Natural killer cell (primary cell): ENCODE data around the gene HOMEZ. TPM values are rescaled to one million over a fixed set of nuclear protein-coding genes. Genes with fewer than 3 reads are reported as not detected.
A peak's percentile ranks its signal among the peaks of the same experiment; 100 is the strongest.
"Not testable (repeated sequence)": the region's sequence is repeated elsewhere in the genome, so short reads cannot be mapped to it uniquely, and the experiment has no call there.

Source experiments
- ATAC-seq, 3 donors: fragments of 150-1000 bp in 2 of 3; fragments of 200-7000 bp in 1 of 3; cut with Tn5 transposase; 1 replicate in 1 of 3; 2 replicates in 2 of 3; pipeline ENCODE4 v1.10.0; 2021; ENCODE audit warnings: mild to moderate bottlenecking in 2 of 3, moderate library complexity in 2 of 3
- DNase-seq, 2 donors: peaks; one replicate each; pipeline versions ENCODE4 v3.0.0 to v3.0.0-alpha.2; 2013 to 2021; ENCODE audit warnings: mixed read lengths in 1 of 2
- H3K27ac ChIP-seq: one replicate; pipeline ENCODE4 v1.5.1; 2013; ENCODE audit warnings: mild to moderate bottlenecking, low read length
- H3K27me3 ChIP-seq: one replicate; pipeline ENCODE4 v1.6.1; 2013; ENCODE audit warnings: low read length; ENCODE audit not compliant: control insufficient read depth, insufficient read depth
- H3K36me3 ChIP-seq: one replicate; pipeline ENCODE4 v1.6.1; 2013; ENCODE audit warnings: low read length; ENCODE audit not compliant: control insufficient read depth, insufficient read depth
- H3K4me1 ChIP-seq: one replicate; pipeline ENCODE4 v1.6.1; 2013; ENCODE audit warnings: low read length; ENCODE audit not compliant: control insufficient read depth, insufficient read depth
- H3K4me3 ChIP-seq: one replicate; pipeline ENCODE4 v1.5.1; 2013; ENCODE audit warnings: low read length
- H3K9me3 ChIP-seq: one replicate; pipeline ENCODE4 v1.6.1; 2013; ENCODE audit warnings: low read length; ENCODE audit not compliant: control insufficient read depth, insufficient read depth
- H3K27ac Mint-ChIP-seq, 2 donors: one replicate each; pipeline ENCODE4 v1.8.0; 2022; ENCODE audit warnings: mild to moderate bottlenecking in 2 of 2, mixed read lengths in 2 of 2, moderate library complexity in 1 of 2
- H3K27me3 Mint-ChIP-seq, 2 donors: one replicate each; pipeline ENCODE4 v1.8.0; 2022; ENCODE audit warnings: low read depth in 2 of 2, mixed read lengths in 2 of 2
- H3K36me3 Mint-ChIP-seq: one replicate; pipeline ENCODE4 v1.8.0; 2022; ENCODE audit warnings: mixed read lengths
- H3K4me1 Mint-ChIP-seq, 2 donors: one replicate each; pipeline ENCODE4 v1.8.0; 2022; ENCODE audit warnings: mixed read lengths in 2 of 2
- H3K4me3 Mint-ChIP-seq: one replicate; pipeline ENCODE4 v1.8.0; 2022; ENCODE audit warnings: mild to moderate bottlenecking, moderate library complexity, mixed read lengths
- H3K9me3 Mint-ChIP-seq, 2 donors: one replicate each; pipeline ENCODE4 v1.8.0; 2022; ENCODE audit warnings: mixed read lengths in 2 of 2
- WGBS: methylation state at CpG from one replicate; pipeline ENCODE4 v1.1.7; 2013; ENCODE audit warnings: missing lambda C conversion rate; ENCODE audit not compliant: insufficient coverage; 5-methylcytosine and 5-hydroxymethylcytosine counted together
- intact Hi-C: fragments of 100-400 bp; cut with micrococcal nuclease; formaldehyde crosslinking; loops from one replicate; pipeline ENCODE4 v1.14.2; 2022
- total RNA-seq, 4 donors: library from RNA; stranded (reverse); fragments of 120-200 nt in 1 of 4; gene quantifications; one replicate each; pipeline versions ENCODE4 v1.2.3 to v1.2.4, GENCODE V29; 2013 to 2022
- TF ChIP-seq, protein P1 (sequence below): fragments of 200-600 bp; IDR thresholded peaks from one replicate; pipeline ENCODE4 v1.8.0; 2022; ENCODE audit warnings: antibody characterized with exemption

HOMEZ gene
- total RNA-seq, 3 donors from 2014 or later (not counting 1 experiment from before 2014, with no cell fraction given): 5.1 to 10.1 (median 7.0) TPM

- H3K27ac ChIP-seq: no peak overlapping the region
- no peak overlapping the region for H3K4me3 Mint-ChIP-seq
- H3K27ac Mint-ChIP-seq: peak overlapping the region in 1 of 2 donors; percentile 15
- DNase-seq (no peak), ATAC-seq (no peak)
- H3K27me3 Mint-ChIP-seq: no peaks in the 10 kb centered on the region
- H3K27me3 ChIP-seq: no peaks in the 10 kb centered on the region
- no peaks in the 10 kb centered on the region for H3K9me3 Mint-ChIP-seq
- WGBS: 89% methylated on average over 13 of the region's 13 CpGs
- H3K9me3 ChIP-seq: no peaks in the 10 kb centered on the region
- no peak overlapping the region for H3K4me3 ChIP-seq
- TF ChIP-seq, protein P1, sequence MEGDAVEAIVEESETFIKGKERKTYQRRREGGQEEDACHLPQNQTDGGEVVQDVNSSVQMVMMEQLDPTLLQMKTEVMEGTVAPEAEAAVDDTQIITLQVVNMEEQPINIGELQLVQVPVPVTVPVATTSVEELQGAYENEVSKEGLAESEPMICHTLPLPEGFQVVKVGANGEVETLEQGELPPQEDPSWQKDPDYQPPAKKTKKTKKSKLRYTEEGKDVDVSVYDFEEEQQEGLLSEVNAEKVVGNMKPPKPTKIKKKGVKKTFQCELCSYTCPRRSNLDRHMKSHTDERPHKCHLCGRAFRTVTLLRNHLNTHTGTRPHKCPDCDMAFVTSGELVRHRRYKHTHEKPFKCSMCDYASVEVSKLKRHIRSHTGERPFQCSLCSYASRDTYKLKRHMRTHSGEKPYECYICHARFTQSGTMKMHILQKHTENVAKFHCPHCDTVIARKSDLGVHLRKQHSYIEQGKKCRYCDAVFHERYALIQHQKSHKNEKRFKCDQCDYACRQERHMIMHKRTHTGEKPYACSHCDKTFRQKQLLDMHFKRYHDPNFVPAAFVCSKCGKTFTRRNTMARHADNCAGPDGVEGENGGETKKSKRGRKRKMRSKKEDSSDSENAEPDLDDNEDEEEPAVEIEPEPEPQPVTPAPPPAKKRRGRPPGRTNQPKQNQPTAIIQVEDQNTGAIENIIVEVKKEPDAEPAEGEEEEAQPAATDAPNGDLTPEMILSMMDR: no peak
- H3K4me1 Mint-ChIP-seq: peaks cover 16 to 17% of the 10 kb centered on the region in 2 donors
- no peaks in the 10 kb centered on the region for H3K36me3 Mint-ChIP-seq
- peaks cover 14% of the 10 kb centered on the region for H3K4me1 ChIP-seq
- H3K36me3 ChIP-seq: peaks cover 28% of the 10 kb centered on the region
- intact Hi-C loops: loop anchor here (5.0 to 10.0 kb wide), 2 partner anchors 62 to 236 kb away; no protein-coding TSS in a partner anchor
Observed at GRCh38 chr14:23326491-23327332, 40.8 kb upstream of the HOMEZ start.

GRCh38 chr14:23325746-23326145 lies 39.8 kb upstream of the HOMEZ start:
- peak overlapping the region in 1 of 2 donors; percentile 15 for H3K27ac Mint-ChIP-seq
- intact Hi-C loops: loop anchor here (5.0 to 10.0 kb wide), 2 partner anchors 61 to 237 kb away; no protein-coding TSS in a partner anchor

DNA sequence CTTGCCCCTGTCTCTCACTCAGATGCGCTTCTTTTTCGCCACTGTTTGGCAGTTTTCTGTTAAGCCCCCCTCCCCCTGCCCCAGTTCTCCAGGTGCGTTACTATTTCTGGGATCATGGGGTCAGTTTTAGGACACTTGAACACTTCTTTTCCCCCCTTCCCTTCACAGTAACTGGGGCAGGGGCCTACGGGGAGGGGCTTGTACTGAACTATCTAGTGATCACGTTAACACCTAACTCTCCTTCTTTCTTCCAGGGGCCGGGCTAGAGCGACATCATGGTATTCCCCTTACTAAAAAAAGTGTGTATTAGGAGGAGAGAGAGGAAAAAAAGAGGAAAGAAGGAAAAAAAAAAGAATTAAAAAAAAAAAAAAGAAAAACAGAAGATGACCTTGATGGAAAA lies 39.1 kb upstream of the HOMEZ start:
- H3K27ac Mint-ChIP-seq: peak overlapping the region in 1 of 2 donors; percentile 3
- H3K4me1 ChIP-seq: peaks cover 22% of the 10 kb centered on the region
- 93% methylated on average over 3 of the region's 7 CpGs for WGBS
- no peaks in the 10 kb centered on the region for H3K27me3 Mint-ChIP-seq
- peaks cover 28% of the 10 kb centered on the region for H3K36me3 ChIP-seq
- H3K27me3 ChIP-seq: no peaks in the 10 kb centered on the region
- H3K36me3 Mint-ChIP-seq: no peaks in the 10 kb centered on the region
- H3K4me1 Mint-ChIP-seq: peaks cover 24 to 28% of the 10 kb centered on the region in 2 donors
- H3K4me3 Mint-ChIP-seq: no peak overlapping the region
- TF ChIP-seq, protein P1: no peak
- no peak overlapping the region for H3K27ac ChIP-seq
- H3K9me3 Mint-ChIP-seq: no peaks in the 10 kb centered on the region
- intact Hi-C loops: loop anchor here (5.0 to 10.0 kb wide), 3 partner anchors 60 to 408 kb away; partner anchors contain the start of gene RBM23
- no peaks in the 10 kb centered on the region for H3K9me3 ChIP-seq
- no peak for ATAC-seq
- no peak for DNase-seq
- no peak overlapping the region for H3K4me3 ChIP-seq

More at GRCh38 chr14:23325746-23326145, 39.8 kb upstream of the HOMEZ start:
- not testable (repeated sequence) for H3K36me3 Mint-ChIP-seq, H3K9me3 ChIP-seq, H3K27me3 Mint-ChIP-seq, H3K27ac ChIP-seq, H3K27me3 ChIP-seq, H3K9me3 Mint-ChIP-seq, DNase-seq, H3K4me3 ChIP-seq, ATAC-seq, H3K4me3 Mint-ChIP-seq
- H3K4me1 Mint-ChIP-seq: peaks cover 16 to 21% of the 10 kb centered on the region in 2 donors
- WGBS: no CpG with 5 or more reads among the region's 5 CpGs
- peaks cover 15% of the 10 kb centered on the region for H3K4me1 ChIP-seq
- peaks cover 28% of the 10 kb centered on the region for H3K36me3 ChIP-seq

DNA sequence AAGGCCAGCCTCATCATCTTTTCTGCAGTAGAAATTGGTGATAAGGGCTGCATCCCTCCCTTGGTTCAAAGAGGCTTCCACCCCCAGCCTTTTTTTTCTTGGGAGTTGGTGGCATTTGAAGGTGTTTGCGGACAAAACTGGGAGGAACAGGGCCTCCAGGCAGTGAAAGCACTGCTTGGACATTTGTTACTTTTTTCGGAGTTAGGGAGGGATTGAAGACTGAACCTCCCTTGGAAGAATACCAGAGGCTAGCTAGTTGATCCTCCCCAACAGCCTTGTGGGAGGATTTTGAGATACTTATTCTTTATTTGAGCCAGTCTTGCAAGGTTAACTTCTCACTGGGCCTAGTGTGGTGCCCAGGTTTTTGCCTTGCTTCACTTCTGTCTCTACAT lies 38.5 kb upstream of the HOMEZ start:
- WGBS: 93% methylated on average over 2 of the region's 2 CpGs
- Mint-ChIP-seq H3K36me3 (no peaks in the 10 kb centered on the region), H3K4me3 (no peak overlapping the region)

More for the DNA sequence above, 38.5 kb upstream of the HOMEZ start:
- H3K27ac ChIP-seq: no peak overlapping the region
- Mint-ChIP-seq H3K27ac (no peak overlapping the region), H3K9me3 (no peaks in the 10 kb centered on the region), H3K4me1 (peaks cover 29 to 34% of the 10 kb centered on the region in 2 donors), H3K27me3 (no peaks in the 10 kb centered on the region)
- ATAC-seq (no peak), DNase-seq (no peak)
- no peaks in the 10 kb centered on the region for H3K9me3 ChIP-seq
- intact Hi-C loops: loop anchor here (5.0 to 10.0 kb wide), 2 partner anchors 60 to 407 kb away; partner anchors contain the start of gene RBM23
- H3K4me1 ChIP-seq: peaks cover 23% of the 10 kb centered on the region
- no peak overlapping the region for H3K4me3 ChIP-seq
- peaks cover 28% of the 10 kb centered on the region for H3K36me3 ChIP-seq
- TF ChIP-seq, protein P1: no peak
- no peaks in the 10 kb centered on the region for H3K27me3 ChIP-seq
